B cell (primary cell): ENCODE data around the gene SRXN1.

Experiments
- EZH2 ChIP-seq: IDR thresholded peaks from 2 replicates; pipeline ENCODE4 v1.6.1; 2012; ENCODE audit warnings: borderline replicate concordance, low read depth, mild to moderate bottlenecking, moderate library complexity, low read length; ENCODE audit not compliant: insufficient read depth, poor library complexity, severe bottlenecking
- TF ChIP-seq, protein P1 (sequence below): fragments of 200-600 bp; IDR thresholded peaks from one replicate; pipeline ENCODE4 v1.8.0; 2022; ENCODE audit warnings: antibody characterized with exemption, mild to moderate bottlenecking

DNA sequence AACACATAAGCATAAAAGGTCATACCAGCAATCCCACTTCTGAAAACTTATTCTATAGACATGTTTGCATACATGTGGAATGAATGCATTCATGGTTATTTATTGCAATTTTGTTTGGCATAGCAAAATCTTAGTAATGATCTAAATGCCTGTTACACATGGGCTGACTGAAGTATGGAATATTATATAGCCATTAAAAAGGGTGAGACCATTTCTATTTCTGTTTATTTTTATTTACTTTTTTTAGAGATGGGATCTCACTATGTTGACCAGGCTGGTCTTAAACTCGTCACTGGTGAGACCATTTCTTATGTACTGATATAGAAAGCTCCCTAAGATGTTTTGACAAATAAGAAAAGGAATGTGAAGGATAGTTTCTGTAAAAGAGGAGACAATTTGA, 36.9 kb upstream of the SRXN1 start:
- TF ChIP-seq, protein P1, sequence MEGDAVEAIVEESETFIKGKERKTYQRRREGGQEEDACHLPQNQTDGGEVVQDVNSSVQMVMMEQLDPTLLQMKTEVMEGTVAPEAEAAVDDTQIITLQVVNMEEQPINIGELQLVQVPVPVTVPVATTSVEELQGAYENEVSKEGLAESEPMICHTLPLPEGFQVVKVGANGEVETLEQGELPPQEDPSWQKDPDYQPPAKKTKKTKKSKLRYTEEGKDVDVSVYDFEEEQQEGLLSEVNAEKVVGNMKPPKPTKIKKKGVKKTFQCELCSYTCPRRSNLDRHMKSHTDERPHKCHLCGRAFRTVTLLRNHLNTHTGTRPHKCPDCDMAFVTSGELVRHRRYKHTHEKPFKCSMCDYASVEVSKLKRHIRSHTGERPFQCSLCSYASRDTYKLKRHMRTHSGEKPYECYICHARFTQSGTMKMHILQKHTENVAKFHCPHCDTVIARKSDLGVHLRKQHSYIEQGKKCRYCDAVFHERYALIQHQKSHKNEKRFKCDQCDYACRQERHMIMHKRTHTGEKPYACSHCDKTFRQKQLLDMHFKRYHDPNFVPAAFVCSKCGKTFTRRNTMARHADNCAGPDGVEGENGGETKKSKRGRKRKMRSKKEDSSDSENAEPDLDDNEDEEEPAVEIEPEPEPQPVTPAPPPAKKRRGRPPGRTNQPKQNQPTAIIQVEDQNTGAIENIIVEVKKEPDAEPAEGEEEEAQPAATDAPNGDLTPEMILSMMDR = no peak
- no peak for TF ChIP-seq EZH2
